WERI-Rb-1 (cell line): Measurements from ENCODE around the gene SETBP1.
A peak's percentile ranks its signal among the peaks of the same experiment; 100 is the strongest.

ENCODE experiments used
- DNase-seq: peaks from one replicate; pipeline ENCODE4 v3.0.0-alpha.2; 2020
- H3K27ac ChIP-seq: fragments of 250-450 bp; sonication (Bioruptor Pico); 2 replicates; pipeline ENCODE4 v1.5.1; 2020; ENCODE audit warnings: mild to moderate bottlenecking, moderate library complexity
- H3K27me3 ChIP-seq: fragments of 250-450 bp; sonication (Bioruptor Pico); 2 replicates; pipeline ENCODE4 v1.5.1; 2021; ENCODE audit warnings: mild to moderate bottlenecking, low read depth, moderate library complexity; ENCODE audit not compliant: insufficient read depth, severe bottlenecking
- H3K36me3 ChIP-seq: fragments of 250-450 bp; sonication (Bioruptor Pico); 2 replicates; pipeline ENCODE4 v1.5.1; 2020; ENCODE audit warnings: mild to moderate bottlenecking, moderate library complexity
- H3K4me3 ChIP-seq: 2 replicates; pipeline ENCODE4 v1.5.1; 2011; ENCODE audit warnings: low read depth, mild to moderate bottlenecking, control low read depth, low read length
- H3K9me3 ChIP-seq: fragments of 250-450 bp; sonication (Bioruptor Pico); 2 replicates; pipeline ENCODE4 v1.5.1; 2021; ENCODE audit warnings: mild to moderate bottlenecking, moderate library complexity; ENCODE audit not compliant: severe bottlenecking
- CTCF ChIP-seq: IDR thresholded peaks from 2 replicates; pipeline ENCODE4 v1.5.1; 2011; ENCODE audit warnings: low read depth, mild to moderate bottlenecking, control low read depth, inconsistent platforms, low read length

SETBP1 gene

GRCh38 chr18:44742126-44742525 lies 61.4 kb downstream of the SETBP1 start:
- no peak for TF ChIP-seq CTCF
- H3K27ac ChIP-seq: peak overlapping the region; percentile 67; the same call in 1 of the 2 replicates
- H3K4me3 ChIP-seq: no peak overlapping the region
- DNase-seq: no peak
- H3K36me3 ChIP-seq: no peaks in the 10 kb centered on the region
- H3K27me3 ChIP-seq: no peaks in the 10 kb centered on the region
- no peaks in the 10 kb centered on the region for H3K9me3 ChIP-seq

- no peaks in the 10 kb centered on the region for H3K36me3 ChIP-seq
- H3K27ac ChIP-seq: peak overlapping the region; percentile 67
- no peaks in the 10 kb centered on the region for H3K27me3 ChIP-seq
- no peak overlapping the region for H3K4me3 ChIP-seq
- TF ChIP-seq CTCF: no peak
- no peaks in the 10 kb centered on the region for H3K9me3 ChIP-seq
- peak; percentile 14 for DNase-seq
These were observed 62.1 kb downstream of the SETBP1 start for GRCh38 chr18:44742718-44743311.

GRCh38 chr18:44743631-44744030 lies 62.9 kb downstream of the SETBP1 start:
- Histone ChIP-seq H3K27me3 (no peaks in the 10 kb centered on the region), H3K27ac (peak overlapping the region; percentile 67), H3K9me3 (no peaks in the 10 kb centered on the region), H3K36me3 (no peaks in the 10 kb centered on the region), H3K4me3 (no peak overlapping the region)
- DNase-seq: no peak
- no peak for TF ChIP-seq CTCF

- Histone ChIP-seq H3K9me3 (no peaks in the 10 kb centered on the region), H3K27me3 (no peaks in the 10 kb centered on the region), H3K27ac (peak overlapping the region; percentile 67), H3K36me3 (no peaks in the 10 kb centered on the region), H3K4me3 (no peak overlapping the region)
- peak; percentile 37 for DNase-seq
- TF ChIP-seq CTCF: no peak
These were observed 63.8 kb downstream of the SETBP1 start for GRCh38 chr18:44744161-44745121.

- no peak overlapping the region for H3K27ac ChIP-seq
- no peak for TF ChIP-seq CTCF
These were observed 66.5 kb downstream of the SETBP1 start for GRCh38 chr18:44747157-44747556.

More at GRCh38 chr18:44747157-44747556, 66.5 kb downstream of the SETBP1 start:
- Histone ChIP-seq H3K27me3 (no peaks in the 10 kb centered on the region), H3K9me3 (no peaks in the 10 kb centered on the region), H3K36me3 (no peaks in the 10 kb centered on the region), H3K4me3 (no peak overlapping the region)
- DNase-seq: no peak
